IPS DF 4.7 (cell line): ENCODE results near the gene REXO1.
"Not testable (repeated sequence)": the region's sequence is repeated elsewhere in the genome, so short reads cannot be mapped to it uniquely, and the experiment has no call there.

Experiments
- DNase-seq: peaks from one replicate; pipeline ENCODE4 v3.0.0-alpha.2; 2013; ENCODE audit warnings: low spot score; ENCODE audit errors: extremely low read depth

The REXO1 gene

DNA sequence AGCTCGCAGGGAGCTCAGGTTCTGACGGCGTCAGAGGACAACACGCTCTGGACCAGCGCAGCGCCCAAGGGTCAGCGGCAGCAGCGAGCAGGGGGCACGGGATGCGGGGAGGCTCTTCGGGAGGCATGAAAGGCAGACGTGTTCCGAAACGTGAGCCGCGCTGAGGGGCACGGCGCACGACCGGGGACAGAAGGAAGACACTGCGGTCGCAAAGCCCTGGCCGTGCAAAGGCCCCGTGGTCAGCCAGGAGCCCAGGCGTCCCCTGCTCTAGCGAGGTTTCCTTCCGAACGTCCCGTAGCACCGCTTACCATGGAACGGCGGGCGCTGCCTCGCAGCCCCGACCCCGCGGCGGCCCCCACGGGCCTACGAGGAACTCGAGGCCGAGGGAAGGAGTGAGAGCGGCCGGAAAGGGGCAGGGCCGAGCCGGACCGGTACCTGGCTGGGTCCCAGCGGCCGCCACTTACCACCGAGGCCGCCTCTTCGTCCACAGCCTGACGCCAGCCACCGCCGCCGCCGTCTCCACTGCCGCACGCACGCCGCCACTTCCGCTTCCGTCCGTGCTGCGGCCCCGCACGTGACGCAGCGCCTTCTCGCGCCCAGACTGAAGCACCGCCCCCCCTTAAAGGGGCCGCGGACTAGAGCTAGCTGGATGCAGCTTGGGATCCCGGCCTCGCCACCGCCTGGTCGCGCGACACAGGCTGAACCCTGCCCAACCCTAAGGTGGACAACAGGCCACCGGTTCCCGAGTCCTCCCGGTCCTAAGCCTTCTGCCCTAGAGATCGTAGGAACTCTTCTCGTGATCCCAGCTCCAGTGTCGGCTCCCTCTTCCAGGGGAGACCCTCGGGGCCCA, 27.6 kb upstream of the REXO1 start:
- no peak for DNase-seq

DNA sequence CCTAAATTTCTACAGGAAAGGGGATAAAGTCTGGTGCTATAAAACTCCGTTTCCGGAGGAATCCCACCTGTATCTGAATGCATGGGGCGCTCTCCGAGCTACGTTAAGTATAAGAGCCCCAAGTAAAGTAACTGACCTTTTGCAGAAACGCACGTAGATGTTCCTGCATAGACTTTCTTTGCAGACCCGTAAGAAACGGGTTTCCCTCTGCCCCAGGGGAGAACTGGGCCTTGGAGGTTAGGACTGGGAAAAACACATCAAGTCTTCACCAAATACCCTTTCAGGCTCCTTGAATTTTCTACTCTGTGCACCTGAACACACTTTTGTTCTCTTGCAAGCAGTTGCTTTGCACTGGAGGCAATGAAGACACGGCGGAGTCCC, 27.0 kb upstream of the REXO1 start:
- not testable (repeated sequence) for DNase-seq

GRCh38 chr19:1874554-1875185, 26.4 kb upstream of the REXO1 start:
- DNase-seq, result no peak

GRCh38 chr19:1873524-1874473, 25.5 kb upstream of the REXO1 start:
- no peak for DNase-seq

- DNase-seq, result no peak
Measured at GRCh38 chr19:1872807-1873523, 24.7 kb upstream of the REXO1 start.

DNA sequence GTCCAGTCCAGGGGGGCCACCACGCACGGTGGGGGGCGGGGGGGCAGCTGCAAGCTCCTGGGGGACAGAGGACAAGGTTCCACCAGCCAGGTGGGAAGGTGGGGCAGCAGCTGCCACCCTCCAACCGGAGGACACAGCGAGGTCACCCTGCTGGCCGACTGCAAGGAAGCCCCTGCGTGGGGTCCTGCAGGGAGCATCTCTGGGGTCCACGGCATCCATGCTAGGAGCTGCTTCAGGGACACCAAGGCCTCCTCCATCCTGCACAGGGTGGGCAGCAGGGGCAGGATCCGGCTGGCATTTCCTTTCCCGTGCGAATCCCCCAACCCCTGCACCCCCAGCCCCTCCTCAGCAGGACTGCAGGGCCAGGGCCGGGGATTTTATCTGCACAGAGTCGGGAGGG, 23.3 kb upstream of the REXO1 start:
- DNase-seq, result no peak

GRCh38 chr19:1871140-1871597, 22.9 kb upstream of the REXO1 start:
- DNase-seq, result no peak

DNA sequence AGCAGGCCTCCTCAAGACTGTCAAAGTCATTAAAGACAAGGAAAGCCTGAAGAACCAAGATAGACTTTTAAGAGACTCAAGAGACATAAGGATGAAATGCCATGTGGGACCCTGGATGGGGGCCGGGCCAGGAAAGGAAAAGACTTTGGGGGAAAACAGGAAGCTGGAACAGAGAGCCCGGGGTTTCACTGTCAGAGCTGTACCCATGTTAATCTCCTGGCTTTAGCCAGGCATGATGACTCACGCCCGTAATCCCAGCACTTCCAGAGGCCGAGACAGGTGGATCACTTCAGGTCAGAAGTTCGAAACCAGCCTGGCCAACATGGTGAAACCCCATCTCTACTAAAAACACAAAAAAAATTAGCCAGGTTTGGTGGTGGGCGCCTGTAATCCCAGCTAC, 20.7 kb upstream of the REXO1 start:
- DNase-seq, result no peak

DNA sequence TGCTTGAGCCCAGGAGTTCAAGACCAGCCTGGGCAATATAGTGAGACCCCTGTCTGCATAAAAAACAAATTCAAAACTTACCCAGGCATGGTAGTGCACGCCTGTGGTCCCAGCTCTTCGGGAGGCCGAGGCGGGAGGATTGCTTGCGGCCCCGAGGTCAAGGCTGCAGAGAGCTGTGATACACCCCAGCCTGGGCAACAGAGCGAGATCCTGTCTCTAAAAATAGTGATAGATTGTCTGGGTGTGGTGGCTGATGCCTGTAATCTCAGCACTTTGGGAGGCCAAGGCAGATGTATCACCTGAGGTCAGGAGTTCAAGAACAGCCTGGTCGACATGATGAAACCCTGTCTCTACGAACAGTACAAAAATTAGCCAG, 19.1 kb upstream of the REXO1 start:
- DNase-seq, result no peak

GRCh38 chr19:1866693-1867348, 18.5 kb upstream of the REXO1 start:
- DNase-seq, result no peak

- no peak for DNase-seq
Measured at GRCh38 chr19:1865172-1866010, 17.1 kb upstream of the REXO1 start.

- no peak for DNase-seq
Measured at GRCh38 chr19:1864480-1865171, 16.3 kb upstream of the REXO1 start.

GRCh38 chr19:1863638-1864479, 15.6 kb upstream of the REXO1 start:
- DNase-seq, result no peak

- no peak for DNase-seq
Measured at GRCh38 chr19:1863328-1863637, 15.0 kb upstream of the REXO1 start, which contains the start of gene KLF16. TSS of gene KLF16 (minus strand) at chr19:1863579. CDS start at chr19:1863497, 82 bp downstream.

GRCh38 chr19:1862424-1863327, 14.4 kb upstream of the REXO1 start:
- no peak for DNase-seq

DNA sequence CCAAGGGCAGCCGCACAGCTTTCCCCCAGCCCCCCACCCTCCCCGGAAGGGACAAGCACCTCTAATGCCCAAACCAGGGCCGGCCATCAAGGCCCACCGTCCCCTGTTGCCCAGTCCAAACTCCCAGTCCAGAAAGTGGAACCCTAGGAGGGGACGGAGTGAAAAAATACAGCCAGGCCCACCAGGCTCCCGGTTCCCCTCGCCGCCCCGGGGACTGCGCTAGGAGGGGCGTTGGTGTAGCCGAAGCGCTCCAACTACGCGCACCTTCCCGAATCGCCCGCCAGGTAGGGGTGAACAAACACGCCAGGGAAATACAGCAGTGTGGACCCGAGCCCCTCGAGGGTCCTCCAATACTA, 13.8 kb upstream of the REXO1 start:
- no peak for DNase-seq

GRCh38 chr19:1861599-1862031, 13.3 kb upstream of the REXO1 start:
- no peak for DNase-seq
